Lung (tissue), 12 donors: ENCODE data around the gene SMIM33. TPM values are rescaled to one million over a fixed set of nuclear protein-coding genes. Genes with fewer than 3 reads are reported as not detected.

Experiments used
- ATAC-seq: fragments of 200-7000 bp; cut with Tn5 transposase; one replicate; pipeline ENCODE4 v1.9.1; 2020; ENCODE audit warnings: moderate number of reproducible peaks; ENCODE audit not compliant: insufficient read depth, low FRiP score
- DNase-seq, 3 donors: peaks; one replicate each; pipeline ENCODE4 v3.0.0-alpha.2; 2013 to 2017
- H3K27ac ChIP-seq, 2 donors: one replicate each; pipeline ENCODE4 v1.5.1; 2013; ENCODE audit warnings: mild to moderate bottlenecking in 2 of 2, moderate library complexity in 2 of 2, control low read depth in 1 of 2, inconsistent platforms in 1 of 2, low read depth in 1 of 2, low read length in 1 of 2
- H3K27me3 ChIP-seq, 3 donors: one replicate each; pipeline ENCODE4 v1.5.1; 2013; ENCODE audit warnings: low read length in 2 of 3; ENCODE audit not compliant: control insufficient read depth in 3 of 3, insufficient read depth in 3 of 3
- H3K36me3 ChIP-seq, 4 donors: one replicate each; pipeline ENCODE4 v1.5.1; 2013; ENCODE audit warnings: low read length in 4 of 4, mild to moderate bottlenecking in 1 of 4, moderate library complexity in 1 of 4; ENCODE audit not compliant: control insufficient read depth in 4 of 4, insufficient read depth in 4 of 4
- H3K4me1 ChIP-seq, 5 donors: one replicate each; pipeline ENCODE4 v1.5.1; 2013; ENCODE audit warnings: low read length in 5 of 5, mild to moderate bottlenecking in 2 of 5, moderate library complexity in 1 of 5; ENCODE audit not compliant: control insufficient read depth in 5 of 5, insufficient read depth in 5 of 5
- H3K4me3 ChIP-seq: one replicate; pipeline ENCODE4 v1.5.1; 2013; ENCODE audit warnings: mild to moderate bottlenecking, control low read depth, moderate library complexity
- H3K9ac ChIP-seq, 2 donors: one replicate each; pipeline ENCODE4 v1.5.1; 2013; ENCODE audit warnings: low read length in 2 of 2, control low read depth in 1 of 2; ENCODE audit not compliant: insufficient read depth in 1 of 2
- H3K9me3 ChIP-seq, 4 donors: one replicate each; pipeline ENCODE4 v1.5.1; 2013; ENCODE audit warnings: low read length in 3 of 4, mild to moderate bottlenecking in 1 of 4, moderate library complexity in 1 of 4; ENCODE audit not compliant: control insufficient read depth in 4 of 4, insufficient read depth in 3 of 4
- WGBS, 2 donors: extraction: QIAGEN DNeasy Blood & Tissue Kit; methylation state at CpG; one replicate each; pipeline ENCODE4 v1.1.7; 2013; 5-methylcytosine and 5-hydroxymethylcytosine counted together
- polyA plus RNA-seq, 2 donors: library from polyadenylated mRNA; stranded (reverse); fragments of 200-250 nt; gene quantifications; one replicate each; pipeline ENCODE4 v1.2.1, GENCODE V29; 2013
- total RNA-seq, 2 donors: library from RNA; depleted of rRNA in 1 of 2; stranded (reverse); fragments of >200 nt in 1 of 2; gene quantifications; one replicate each; pipeline ENCODE4 v1.2.1, GENCODE V29; 2014 to 2021
- TF ChIP-seq, protein P1 (sequence below): IDR thresholded peaks from 2 replicates; pipeline ENCODE4 v1.5.1; 2012; ENCODE audit warnings: mild to moderate bottlenecking; ENCODE audit errors: control extremely low read depth, extremely low read depth
- donor health status: control.
- donor health status: control.
- donor health status: Bipolar disorder and iron deficiency.
- donor health status: healthy.
- donor health status: DM: yes; HTN: yes; CAD: no.

SMIM33 gene
- total and polyA plus RNA-seq, 4 donors, result 0.17 TPM; not detected in 3

DNA sequence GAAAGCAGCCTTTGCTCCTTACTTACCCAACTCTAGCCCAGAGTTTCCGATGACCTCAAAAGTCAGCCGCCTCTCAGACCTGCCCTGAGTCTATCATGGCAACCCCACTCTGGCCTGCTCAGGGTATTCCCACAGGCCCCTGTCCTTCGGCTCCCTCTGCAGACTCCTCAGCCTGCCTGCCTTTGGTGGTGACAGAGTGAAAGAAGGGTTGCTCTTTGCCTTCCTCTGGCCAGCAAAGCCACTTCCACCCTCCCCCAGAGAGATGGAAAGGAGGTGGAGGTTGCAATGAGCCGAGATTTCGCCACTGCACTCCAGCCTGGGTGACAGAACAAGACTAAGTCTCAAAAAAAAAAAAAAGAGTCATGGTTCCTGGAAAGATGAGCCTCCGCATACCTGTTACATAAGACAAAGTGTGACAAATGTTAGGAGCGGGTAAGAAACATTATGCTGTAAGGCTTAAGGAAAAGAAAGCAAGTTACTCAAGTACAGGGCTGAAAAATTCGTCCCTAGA is 2.3 kb upstream of the SMIM33 start:
- H3K9me3 ChIP-seq, result no peaks in the 10 kb centered on the region
- peaks cover 0 to 11% (median 8%) of the 10 kb centered on the region in 5 donors for H3K4me1 ChIP-seq
- ATAC-seq, result no peak
- no peak for DNase-seq
- TF ChIP-seq, protein P1, sequence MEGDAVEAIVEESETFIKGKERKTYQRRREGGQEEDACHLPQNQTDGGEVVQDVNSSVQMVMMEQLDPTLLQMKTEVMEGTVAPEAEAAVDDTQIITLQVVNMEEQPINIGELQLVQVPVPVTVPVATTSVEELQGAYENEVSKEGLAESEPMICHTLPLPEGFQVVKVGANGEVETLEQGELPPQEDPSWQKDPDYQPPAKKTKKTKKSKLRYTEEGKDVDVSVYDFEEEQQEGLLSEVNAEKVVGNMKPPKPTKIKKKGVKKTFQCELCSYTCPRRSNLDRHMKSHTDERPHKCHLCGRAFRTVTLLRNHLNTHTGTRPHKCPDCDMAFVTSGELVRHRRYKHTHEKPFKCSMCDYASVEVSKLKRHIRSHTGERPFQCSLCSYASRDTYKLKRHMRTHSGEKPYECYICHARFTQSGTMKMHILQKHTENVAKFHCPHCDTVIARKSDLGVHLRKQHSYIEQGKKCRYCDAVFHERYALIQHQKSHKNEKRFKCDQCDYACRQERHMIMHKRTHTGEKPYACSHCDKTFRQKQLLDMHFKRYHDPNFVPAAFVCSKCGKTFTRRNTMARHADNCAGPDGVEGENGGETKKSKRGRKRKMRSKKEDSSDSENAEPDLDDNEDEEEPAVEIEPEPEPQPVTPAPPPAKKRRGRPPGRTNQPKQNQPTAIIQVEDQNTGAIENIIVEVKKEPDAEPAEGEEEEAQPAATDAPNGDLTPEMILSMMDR, result no peak
- H3K9ac ChIP-seq, result no peak overlapping the region
- 32 to 67% methylated on average over 8 of the region's 8 CpGs for WGBS, 2 donors
- no peaks in the 10 kb centered on the region for H3K27me3 ChIP-seq
- H3K36me3 ChIP-seq, result no peaks in the 10 kb centered on the region
- H3K4me3 ChIP-seq, result no peak overlapping the region
- H3K27ac ChIP-seq, result peak overlapping the region in 1 of 2 donors; percentile 49

GRCh38 chr5:139472386-139473030 is 1.7 kb downstream of the SMIM33 start:
- TF ChIP-seq, protein P1, result no peak
- DNase-seq, result no peak
- ATAC-seq, result no peak
- no peak overlapping the region for H3K4me3 ChIP-seq
- no peak overlapping the region for H3K9ac ChIP-seq
- H3K27ac ChIP-seq, result peak overlapping the region in 1 of 2 donors; percentile 80
- no peaks in the 10 kb centered on the region for H3K9me3 ChIP-seq
- H3K4me1 ChIP-seq, result peaks cover 0 to 26% (median 8%) of the 10 kb centered on the region in 5 donors
- H3K36me3 ChIP-seq, result peaks cover 0 to 18% (median 8%) of the 10 kb centered on the region in 4 donors
- H3K27me3 ChIP-seq, result no peaks in the 10 kb centered on the region
- 82 to 83% methylated on average over 15 of the region's 15 CpGs for WGBS, 2 donors

DNA sequence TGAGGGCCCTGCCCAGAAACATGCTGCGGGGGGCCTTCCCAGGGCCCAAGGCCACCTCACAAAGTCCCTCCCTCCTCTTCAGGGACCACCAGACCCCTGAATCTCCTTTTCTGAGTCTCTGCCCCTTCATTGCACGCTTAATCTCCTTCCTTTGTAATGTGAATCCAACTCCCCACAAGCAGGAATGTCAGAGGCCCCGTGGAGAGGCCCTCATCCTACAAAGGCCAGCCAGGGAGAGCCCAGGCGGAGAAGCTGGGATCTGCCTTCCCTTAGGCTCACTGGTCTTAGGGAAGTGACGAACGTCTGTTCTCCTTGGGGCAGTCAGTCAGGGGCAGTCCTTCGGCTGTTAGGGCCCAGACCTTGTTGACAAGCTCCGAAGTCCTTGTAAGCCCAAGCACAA is 2.3 kb downstream of the SMIM33 start:
- H3K9ac ChIP-seq, result no peak overlapping the region
- peaks cover 0 to 26% (median 8%) of the 10 kb centered on the region in 5 donors for H3K4me1 ChIP-seq
- no peaks in the 10 kb centered on the region for H3K27me3 ChIP-seq
- peak overlapping the region in 1 of 2 donors; percentile 80 for H3K27ac ChIP-seq
- peaks cover 0 to 24% (median 10%) of the 10 kb centered on the region in 4 donors for H3K36me3 ChIP-seq
- no peaks in the 10 kb centered on the region for H3K9me3 ChIP-seq
- H3K4me3 ChIP-seq, result no peak overlapping the region
- 56 to 67% methylated on average over 8 of the region's 8 CpGs for WGBS, 2 donors
- ATAC-seq (no peak), DNase-seq (peak; percentile 52 to 68 (median 67))
- TF ChIP-seq, protein P1, result no peak
